Liver (tissue), 3 donors: ENCODE data around the gene TPGS1.

Source experiments
- CTCF ChIP-seq: fragments of 150-350 bp; IDR thresholded peaks from 2 replicates; pipeline ENCODE4 v1.5.1; 2017; ENCODE audit warnings: improper control_type of control experiment, low read depth, low read length; ENCODE audit not compliant: missing input control
- JUND ChIP-seq, 2 donors: IDR thresholded peaks; 2 replicates each; pipeline ENCODE4 v1.6.1; 2016; ENCODE audit warnings: antibody characterized with exemption in 2 of 2
- TAF1 ChIP-seq: conservative IDR thresholded peaks from 2 replicates; pipeline ENCODE4 v1.6.1; 2016; ENCODE audit warnings: antibody characterized with exemption, mild to moderate bottlenecking
- YY1 ChIP-seq: IDR thresholded peaks from 2 replicates; pipeline ENCODE4 v1.6.1; 2016; ENCODE audit warnings: antibody characterized with exemption, mild to moderate bottlenecking
- ZBTB33 ChIP-seq: IDR thresholded peaks from 2 replicates; pipeline ENCODE4 v1.6.1; 2016; ENCODE audit warnings: antibody characterized with exemption
- TF ChIP-seq, protein P1 (sequence below): IDR thresholded peaks from 2 replicates; pipeline ENCODE4 v1.6.1; 2016; ENCODE audit warnings: antibody characterized with exemption, mild to moderate bottlenecking
- donor health status: healthy.
- donor health status: healthy.

DNA sequence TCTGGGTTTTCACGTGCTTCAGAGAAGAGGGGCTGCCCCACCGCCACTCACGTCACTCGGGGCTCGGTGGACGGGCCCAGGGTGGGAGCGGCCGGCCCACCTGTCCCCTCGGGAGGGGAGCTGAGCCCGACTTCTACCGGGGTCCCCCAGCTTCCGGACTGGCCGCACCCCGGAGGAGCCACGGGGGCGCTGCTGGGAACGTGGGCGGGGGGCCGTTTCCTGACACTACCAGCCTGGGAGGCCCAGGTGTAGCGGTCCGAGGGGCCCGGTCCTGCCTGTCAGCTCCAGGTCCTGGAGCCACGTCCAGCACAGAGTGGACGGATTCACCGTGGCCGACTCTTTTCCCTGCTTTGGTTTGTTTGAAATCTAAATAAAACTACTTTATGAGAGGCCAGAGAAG lies 34.4 kb downstream of the TPGS1 start:
- TF ChIP-seq JUND (IDR thresholded peaks at IDR 0.05) = no peak
- no peak for TF ChIP-seq CTCF
- TF ChIP-seq ZBTB33 = no peak
- no peak for TF ChIP-seq YY1
- no peak for TF ChIP-seq TAF1
- TF ChIP-seq, protein P1, sequence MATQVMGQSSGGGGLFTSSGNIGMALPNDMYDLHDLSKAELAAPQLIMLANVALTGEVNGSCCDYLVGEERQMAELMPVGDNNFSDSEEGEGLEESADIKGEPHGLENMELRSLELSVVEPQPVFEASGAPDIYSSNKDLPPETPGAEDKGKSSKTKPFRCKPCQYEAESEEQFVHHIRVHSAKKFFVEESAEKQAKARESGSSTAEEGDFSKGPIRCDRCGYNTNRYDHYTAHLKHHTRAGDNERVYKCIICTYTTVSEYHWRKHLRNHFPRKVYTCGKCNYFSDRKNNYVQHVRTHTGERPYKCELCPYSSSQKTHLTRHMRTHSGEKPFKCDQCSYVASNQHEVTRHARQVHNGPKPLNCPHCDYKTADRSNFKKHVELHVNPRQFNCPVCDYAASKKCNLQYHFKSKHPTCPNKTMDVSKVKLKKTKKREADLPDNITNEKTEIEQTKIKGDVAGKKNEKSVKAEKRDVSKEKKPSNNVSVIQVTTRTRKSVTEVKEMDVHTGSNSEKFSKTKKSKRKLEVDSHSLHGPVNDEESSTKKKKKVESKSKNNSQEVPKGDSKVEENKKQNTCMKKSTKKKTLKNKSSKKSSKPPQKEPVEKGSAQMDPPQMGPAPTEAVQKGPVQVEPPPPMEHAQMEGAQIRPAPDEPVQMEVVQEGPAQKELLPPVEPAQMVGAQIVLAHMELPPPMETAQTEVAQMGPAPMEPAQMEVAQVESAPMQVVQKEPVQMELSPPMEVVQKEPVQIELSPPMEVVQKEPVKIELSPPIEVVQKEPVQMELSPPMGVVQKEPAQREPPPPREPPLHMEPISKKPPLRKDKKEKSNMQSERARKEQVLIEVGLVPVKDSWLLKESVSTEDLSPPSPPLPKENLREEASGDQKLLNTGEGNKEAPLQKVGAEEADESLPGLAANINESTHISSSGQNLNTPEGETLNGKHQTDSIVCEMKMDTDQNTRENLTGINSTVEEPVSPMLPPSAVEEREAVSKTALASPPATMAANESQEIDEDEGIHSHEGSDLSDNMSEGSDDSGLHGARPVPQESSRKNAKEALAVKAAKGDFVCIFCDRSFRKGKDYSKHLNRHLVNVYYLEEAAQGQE = no peak
